DND-41 (cell line): ENCODE measurements around the gene TCERG1L.

Experiments used
- ATAC-seq: fragments of 200-7000 bp; cut with Tn5 transposase; 3 replicates; pipeline ENCODE4 v1.9.1; 2021; ENCODE audit warnings: low read depth; ENCODE audit not compliant: insufficient read depth
- DNase-seq: peaks from one replicate; pipeline ENCODE4 v3.0.0-alpha.2; 2020
- H2AFZ ChIP-seq: 2 replicates; pipeline ENCODE4 v1.6.0; 2012; ENCODE audit warnings: low read depth, low read length
- H3K27ac ChIP-seq: 2 replicates; pipeline ENCODE4 v1.5.1; 2012; ENCODE audit warnings: low read length, inconsistent platforms
- H3K27me3 ChIP-seq: fragments of 200-600 bp; sonication (generic); 2 replicates; pipeline ENCODE4 v1.6.0; 2012; ENCODE audit warnings: low read length, mild to moderate bottlenecking, inconsistent platforms; ENCODE audit not compliant: insufficient read depth, poor library complexity
- H3K36me3 ChIP-seq: 2 replicates; pipeline ENCODE4 v1.5.1; 2012; ENCODE audit warnings: low read length, inconsistent platforms; ENCODE audit not compliant: insufficient read depth
- H3K4me1 ChIP-seq: 2 replicates; pipeline ENCODE4 v1.5.1; 2012; ENCODE audit warnings: mild to moderate bottlenecking, low read length; ENCODE audit not compliant: insufficient read depth
- H3K4me2 ChIP-seq: 2 replicates; pipeline ENCODE4 v1.6.0; 2012; ENCODE audit warnings: mild to moderate bottlenecking, moderate library complexity, low read length, inconsistent platforms; ENCODE audit not compliant: insufficient read depth
- H3K4me3 ChIP-seq, 2 experiments: fragments of 200-600 bp in 1 of 2; shearing (Covaris generic) in 1 of 2; 2 replicates each; pipeline ENCODE4 v1.5.1; 2012 to 2016; ENCODE audit warnings: inconsistent platforms in 2 of 2, low read length in 2 of 2, mild to moderate bottlenecking in 2 of 2, low read depth in 1 of 2, moderate library complexity in 1 of 2
- H3K79me2 ChIP-seq: 2 replicates; pipeline ENCODE4 v1.6.0; 2012; ENCODE audit warnings: low read length, inconsistent platforms; ENCODE audit not compliant: insufficient read depth
- H3K9ac ChIP-seq: 2 replicates; pipeline ENCODE4 v1.6.0; 2012; ENCODE audit warnings: low read depth, mild to moderate bottlenecking, inconsistent platforms, low read length, moderate library complexity
- H3K9me3 ChIP-seq: 2 replicates; pipeline ENCODE4 v1.5.1; 2012; ENCODE audit warnings: low read length, moderate library complexity, mild to moderate bottlenecking, inconsistent platforms; ENCODE audit not compliant: insufficient read depth, severe bottlenecking
- H4K20me1 ChIP-seq: 2 replicates; pipeline ENCODE4 v1.6.0; 2012; ENCODE audit warnings: low read length; ENCODE audit not compliant: insufficient read depth
- EZH2 ChIP-seq: IDR thresholded peaks from 3 replicates; pipeline ENCODE4 v1.6.1; 2012; ENCODE audit warnings: borderline replicate concordance, low read depth, mild to moderate bottlenecking, moderate library complexity, low read length, inconsistent platforms; ENCODE audit not compliant: severe bottlenecking
- TF ChIP-seq, protein P1 (sequence below): IDR thresholded peaks from 2 replicates; pipeline ENCODE4 v1.5.1; 2012; ENCODE audit warnings: borderline replicate concordance, low read length, moderate library complexity, mild to moderate bottlenecking; ENCODE audit not compliant: poor library complexity, severe bottlenecking; ENCODE audit errors: extremely low read depth

The TCERG1L gene

DNA sequence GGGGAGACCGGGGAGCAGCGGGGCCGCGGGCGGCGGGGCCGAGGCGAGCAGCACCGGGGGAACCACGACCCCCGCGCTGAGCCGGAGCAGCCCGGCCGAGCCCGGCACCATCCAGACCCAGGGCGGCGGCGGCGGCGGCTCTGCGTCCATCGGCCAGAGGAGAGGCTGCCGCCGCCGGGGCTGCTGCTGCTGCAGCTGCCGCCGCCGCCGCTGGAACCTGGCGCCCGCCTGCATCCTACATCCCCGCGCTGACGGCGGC lies 190 bp downstream of the TCERG1L start:
- H3K9ac ChIP-seq, result no peak overlapping the region

GRCh38 chr10:131310551-131311401 lies 745 bp downstream of the TCERG1L start:
- no peaks in the 10 kb centered on the region for H3K4me1 ChIP-seq
- TF ChIP-seq, protein P1, sequence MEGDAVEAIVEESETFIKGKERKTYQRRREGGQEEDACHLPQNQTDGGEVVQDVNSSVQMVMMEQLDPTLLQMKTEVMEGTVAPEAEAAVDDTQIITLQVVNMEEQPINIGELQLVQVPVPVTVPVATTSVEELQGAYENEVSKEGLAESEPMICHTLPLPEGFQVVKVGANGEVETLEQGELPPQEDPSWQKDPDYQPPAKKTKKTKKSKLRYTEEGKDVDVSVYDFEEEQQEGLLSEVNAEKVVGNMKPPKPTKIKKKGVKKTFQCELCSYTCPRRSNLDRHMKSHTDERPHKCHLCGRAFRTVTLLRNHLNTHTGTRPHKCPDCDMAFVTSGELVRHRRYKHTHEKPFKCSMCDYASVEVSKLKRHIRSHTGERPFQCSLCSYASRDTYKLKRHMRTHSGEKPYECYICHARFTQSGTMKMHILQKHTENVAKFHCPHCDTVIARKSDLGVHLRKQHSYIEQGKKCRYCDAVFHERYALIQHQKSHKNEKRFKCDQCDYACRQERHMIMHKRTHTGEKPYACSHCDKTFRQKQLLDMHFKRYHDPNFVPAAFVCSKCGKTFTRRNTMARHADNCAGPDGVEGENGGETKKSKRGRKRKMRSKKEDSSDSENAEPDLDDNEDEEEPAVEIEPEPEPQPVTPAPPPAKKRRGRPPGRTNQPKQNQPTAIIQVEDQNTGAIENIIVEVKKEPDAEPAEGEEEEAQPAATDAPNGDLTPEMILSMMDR, result no peak
- TF ChIP-seq EZH2, result no peak
- H4K20me1 ChIP-seq, result no peaks in the 10 kb centered on the region
- no peak for DNase-seq
- no peaks in the 10 kb centered on the region for H3K9me3 ChIP-seq
- no peak overlapping the region for H2AFZ ChIP-seq
- H3K27me3 ChIP-seq, result no peaks in the 10 kb centered on the region
- H3K79me2 ChIP-seq, result no peaks in the 10 kb centered on the region
- no peak for ATAC-seq
- no peak overlapping the region for H3K4me3 ChIP-seq
- no peak overlapping the region for H3K4me2 ChIP-seq
- no peak overlapping the region for H3K9ac ChIP-seq
- H3K27ac ChIP-seq, result no peak overlapping the region
- no peaks in the 10 kb centered on the region for H3K36me3 ChIP-seq

More for the DNA sequence above, 190 bp downstream of the TCERG1L start:
- Histone ChIP-seq H3K9me3 (no peaks in the 10 kb centered on the region), H3K27me3 (no peaks in the 10 kb centered on the region), H3K36me3 (no peaks in the 10 kb centered on the region), H3K4me2 (no peak overlapping the region), H3K4me3 (no peak overlapping the region), H2AFZ (no peak overlapping the region), H4K20me1 (no peaks in the 10 kb centered on the region), H3K4me1 (no peaks in the 10 kb centered on the region), H3K27ac (no peak overlapping the region), H3K79me2 (no peaks in the 10 kb centered on the region)
- TF ChIP-seq, protein P1, result no peak
- TF ChIP-seq EZH2, result no peak
- no peak for ATAC-seq
- DNase-seq, result no peak

DNA sequence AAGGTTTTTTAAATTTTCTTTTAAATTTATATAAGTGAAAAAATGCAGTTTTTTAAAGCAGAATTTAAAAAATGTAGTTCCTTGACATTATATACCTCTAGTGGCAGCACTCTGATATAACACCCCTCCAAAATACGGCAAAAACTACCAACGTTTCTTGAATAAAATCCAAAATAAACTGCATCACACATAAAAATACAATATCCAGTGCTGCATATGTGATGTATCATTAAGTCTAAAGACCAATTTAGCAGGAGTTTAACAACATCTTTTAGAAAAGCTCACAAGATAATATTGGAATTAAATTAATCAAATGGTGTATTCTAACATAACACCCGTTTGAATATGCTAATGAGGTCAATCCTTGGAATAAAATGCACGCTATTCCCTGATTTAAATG lies 1.4 kb downstream of the TCERG1L start:
- no peaks in the 10 kb centered on the region for H3K36me3 ChIP-seq
- no peak overlapping the region for H3K9ac ChIP-seq
- H3K4me2 ChIP-seq, result no peak overlapping the region
- no peak overlapping the region for H3K4me3 ChIP-seq
- DNase-seq (no peak), ATAC-seq (no peak)
- H2AFZ ChIP-seq, result no peak overlapping the region
- no peaks in the 10 kb centered on the region for H3K4me1 ChIP-seq
- TF ChIP-seq, protein P1, result peak; percentile 22
- no peak for TF ChIP-seq EZH2
- no peak overlapping the region for H3K27ac ChIP-seq
- H3K79me2 ChIP-seq, result no peaks in the 10 kb centered on the region
- no peaks in the 10 kb centered on the region for H3K9me3 ChIP-seq
- no peaks in the 10 kb centered on the region for H4K20me1 ChIP-seq
- H3K27me3 ChIP-seq, result no peaks in the 10 kb centered on the region

DNA sequence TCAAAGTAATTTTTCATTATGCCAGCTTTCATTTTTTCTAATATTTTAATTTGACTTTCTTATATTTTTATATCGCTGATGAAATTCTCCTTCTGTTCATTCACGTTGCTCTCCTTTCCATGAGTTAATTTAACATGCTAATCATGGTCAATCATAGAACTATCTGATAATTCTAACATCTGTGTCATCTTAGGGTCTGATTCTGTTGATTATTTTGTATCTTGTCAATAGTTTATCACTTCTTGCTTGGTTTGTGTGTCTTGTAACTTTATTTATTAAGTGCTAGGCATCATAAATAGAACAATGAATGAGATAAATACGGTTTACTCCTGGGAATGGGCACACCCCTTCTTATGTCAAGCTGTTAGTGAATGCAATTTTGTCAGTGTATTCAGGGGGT lies 11.0 kb downstream of the TCERG1L start:
- ATAC-seq (no peak), DNase-seq (no peak)
- Histone ChIP-seq H3K9ac (no peak overlapping the region), H4K20me1 (no peaks in the 10 kb centered on the region), H3K36me3 (no peaks in the 10 kb centered on the region), H3K79me2 (no peaks in the 10 kb centered on the region), H3K4me2 (no peak overlapping the region), H3K4me1 (no peaks in the 10 kb centered on the region), H3K4me3 (no peak overlapping the region), H2AFZ (no peak overlapping the region), H3K27ac (no peak overlapping the region), H3K27me3 (no peaks in the 10 kb centered on the region), H3K9me3 (peaks cover 12% of the 10 kb centered on the region)
- no peak for TF ChIP-seq EZH2
- TF ChIP-seq, protein P1, result no peak
